RWPE1 (cell line): ENCODE data around the gene MEMO1.
"Not testable (repeated sequence)": the region's sequence is repeated elsewhere in the genome, so short reads cannot be mapped to it uniquely, and the experiment has no call there.

Experiments used
- CTCF ChIA-PET: fragments of 350-600 bp; sonication (Branson Sonifier 250); formaldehyde crosslinking; extraction: SDS; loops from one replicate; lab custom pipeline; 2021; lab: Yijun Ruan, JAX
- POLR2A ChIA-PET: fragments of 400-600 bp; formaldehyde crosslinking; extraction: SDS; loops from one replicate; lab custom pipeline; 2020; ENCODE audit warnings: antibody characterized with exemption; ENCODE audit not compliant: low non-redundant PET; lab: Yijun Ruan, JAX
- DNase-seq: peaks from one replicate; pipeline ENCODE4 v3.0.0; 2012; ENCODE audit warnings: low spot score
- H3K27ac ChIP-seq: fragments of 450-650 bp; 2 replicates; pipeline ENCODE4 v1.5.1; 2017
- CTCF ChIP-seq: fragments of 450-650 bp; conservative IDR thresholded peaks from 2 replicates; pipeline ENCODE4 v1.5.1; 2017; ENCODE audit warnings: low read depth, mild to moderate bottlenecking

Gene MEMO1

GRCh38 chr2:31922542-31923408 lies 88.0 kb downstream of the MEMO1 start:
- ChIA-PET CTCF (no interaction called here), POLR2A (no interaction called here)
- TF ChIP-seq CTCF: no peak
- no peak for DNase-seq
- no peak overlapping the region for H3K27ac ChIP-seq

GRCh38 chr2:31920962-31921361 lies 89.8 kb downstream of the MEMO1 start:
- CTCF ChIA-PET: no interaction called here
- TF ChIP-seq CTCF: no peak
- POLR2A ChIA-PET: no interaction called here
- no peak for DNase-seq
- no peak overlapping the region for H3K27ac ChIP-seq

GRCh38 chr2:31919499-31919898 lies 91.3 kb downstream of the MEMO1 start:
- POLR2A ChIA-PET: no interaction called here
- CTCF ChIA-PET: no interaction called here

GRCh38 chr2:31909661-31910060 lies 101.1 kb downstream of the MEMO1 start:
- DNase-seq: no peak
- ChIA-PET POLR2A (no interaction called here), CTCF (no interaction called here)
- H3K27ac ChIP-seq: no peak overlapping the region
- TF ChIP-seq CTCF: no peak

More at GRCh38 chr2:31919499-31919898, 91.3 kb downstream of the MEMO1 start:
- H3K27ac ChIP-seq: no peak overlapping the region
- no peak for TF ChIP-seq CTCF
- DNase-seq: no peak

GRCh38 chr2:31907491-31907890 lies 103.3 kb downstream of the MEMO1 start:
- CTCF ChIA-PET, POLR2A ChIA-PET, H3K27ac ChIP-seq, DNase-seq: not testable (repeated sequence)

GRCh38 chr2:31903109-31903780 lies 107.6 kb downstream of the MEMO1 start:
- DNase-seq: no peak
- no peak overlapping the region for H3K27ac ChIP-seq
- POLR2A ChIA-PET: no interaction called here
- CTCF ChIA-PET: no interaction called here
- TF ChIP-seq CTCF: no peak

GRCh38 chr2:31901900-31902299 lies 108.9 kb downstream of the MEMO1 start:
- TF ChIP-seq CTCF: no peak
- no peak for DNase-seq
- ChIA-PET CTCF (no interaction called here), POLR2A (no interaction called here)
- no peak overlapping the region for H3K27ac ChIP-seq

- CTCF ChIA-PET, H3K27ac ChIP-seq, POLR2A ChIA-PET, DNase-seq: not testable (repeated sequence)
Observed at GRCh38 chr2:31900156-31900555, 110.7 kb downstream of the MEMO1 start.

- CTCF ChIA-PET, POLR2A ChIA-PET, H3K27ac ChIP-seq, DNase-seq: not testable (repeated sequence)
Observed at GRCh38 chr2:31898346-31898745, 112.5 kb downstream of the MEMO1 start.

GRCh38 chr2:31897340-31897739 lies 113.5 kb downstream of the MEMO1 start:
- POLR2A ChIA-PET, CTCF ChIA-PET: not testable (repeated sequence)

More at GRCh38 chr2:31897340-31897739, 113.5 kb downstream of the MEMO1 start:
- H3K27ac ChIP-seq, DNase-seq: not testable (repeated sequence)
